Cardiac muscle cell (in vitro differentiated cells and primary cell): ENCODE measurements around the gene FAHD1. TPM values are rescaled to one million over a fixed set of nuclear protein-coding genes. Genes with fewer than 3 reads are reported as not detected.

ENCODE experiments used
- DNase-seq, 2 donors: peaks; one replicate each; pipeline versions ENCODE4 v3.0.0 to v3.0.0-alpha.2; 2010 to 2017; ENCODE audit warnings: low read depth in 1 of 2, low spot score in 1 of 2
- H3K27ac ChIP-seq: fragments of 200-600 bp; sonication (generic); 2 replicates; pipeline ENCODE4 v1.5.1; 2016
- H3K27me3 ChIP-seq: fragments of 200-600 bp; sonication (generic); 2 replicates; pipeline ENCODE4 v1.6.0; 2016; ENCODE audit warnings: control low read depth
- H3K36me3 ChIP-seq: fragments of 200-600 bp; sonication (generic); 2 replicates; pipeline ENCODE4 v1.5.1; 2016; ENCODE audit warnings: control low read depth
- H3K4me1 ChIP-seq: fragments of 200-600 bp; sonication (generic); 2 replicates; pipeline ENCODE4 v1.8.1; 2017; ENCODE audit warnings: low read depth, mild to moderate bottlenecking, mixed run types
- H3K4me3 ChIP-seq: fragments of 200-600 bp; sonication (generic); 2 replicates; pipeline ENCODE4 v1.5.1; 2016; ENCODE audit warnings: mild to moderate bottlenecking
- H3K9me3 ChIP-seq: fragments of 200-600 bp; sonication (generic); 2 replicates; pipeline ENCODE4 v1.5.1; 2017; ENCODE audit warnings: low read depth, mild to moderate bottlenecking, control low read depth
- CTCF ChIP-seq: IDR thresholded peaks from 2 replicates; pipeline ENCODE4 v1.5.1; 2012; ENCODE audit warnings: low read depth, mild to moderate bottlenecking, low read length
- polyA plus RNA-seq: library from polyadenylated mRNA; unstranded; fragments of >200 nt; fragmentation: Nextera tagmentation; extraction: Ambion mirVana; gene quantifications from 2 replicates; pipeline ENCODE4 v1.2.1, GENCODE V29; 2016
- total RNA-seq: library from RNA; depleted of rRNA; stranded (reverse); fragments of >200 nt; gene quantifications from 2 replicates; pipeline ENCODE4 v1.2.3, GENCODE V29; 2016

Gene FAHD1
- total RNA-seq (73.5 and 129 TPM in 2 replicates), polyA plus RNA-seq (48.0 and 55.3 TPM in 2 replicates)

GRCh38 chr16:1826691-1827573 lies at the start of gene FAHD1, which contains the start of gene HAGH:
TSS of gene FAHD1 (plus strand) at chr16:1827206. CDS start at chr16:1827239, 33 bp downstream.
TSS of gene HAGH (minus strand) at chr16:1826825. CDS start at chr16:1826787, 38 bp downstream.
- Histone ChIP-seq H3K27ac (peak within 1 kb of the TSS; percentile 92), H3K9me3 (no peaks in the 10 kb centered on the region), H3K4me1 (peaks cover 17% of the 10 kb centered on the region), H3K27me3 (no peaks in the 10 kb centered on the region), H3K4me3 (peak within 1 kb of the TSS; percentile 83), H3K36me3 (peaks cover 3% of the 10 kb centered on the region)
- peak; percentile 93 to 97 for DNase-seq
- TF ChIP-seq CTCF: no peak

- Histone ChIP-seq H3K27ac (no peak overlapping the region), H3K4me1 (peaks cover 7% of the 10 kb centered on the region), H3K36me3 (no peaks in the 10 kb centered on the region), H3K9me3 (no peaks in the 10 kb centered on the region), H3K27me3 (no peaks in the 10 kb centered on the region), H3K4me3 (no peak overlapping the region)
- DNase-seq: no peak
- no peak for TF ChIP-seq CTCF
Measured at GRCh38 chr16:1777375-1778199, 49.4 kb upstream of the FAHD1 start.

GRCh38 chr16:1778200-1779179 lies 48.5 kb upstream of the FAHD1 start:
- Histone ChIP-seq H3K4me1 (peaks cover 7% of the 10 kb centered on the region), H3K9me3 (no peaks in the 10 kb centered on the region), H3K36me3 (no peaks in the 10 kb centered on the region), H3K27ac (no peak overlapping the region), H3K27me3 (no peaks in the 10 kb centered on the region), H3K4me3 (no peak overlapping the region)
- TF ChIP-seq CTCF: no peak
- no peak for DNase-seq

- no peak overlapping the region for H3K4me3 ChIP-seq
- H3K9me3 ChIP-seq: no peaks in the 10 kb centered on the region
- peaks cover 3% of the 10 kb centered on the region for H3K4me1 ChIP-seq
- H3K27ac ChIP-seq: no peak overlapping the region
- DNase-seq: no peak
- H3K36me3 ChIP-seq: no peaks in the 10 kb centered on the region
- TF ChIP-seq CTCF: no peak
- no peaks in the 10 kb centered on the region for H3K27me3 ChIP-seq
Measured at GRCh38 chr16:1779234-1779701, 47.7 kb upstream of the FAHD1 start.
